Measurements from ENCODE around the gene FERMT2. TPM values are rescaled to one million over a fixed set of nuclear protein-coding genes. Genes with fewer than 3 reads are reported as not detected.

The FERMT2 gene
- total RNA-seq, 4 donors from 2014 or later: 98.2 to 201 (median 180) TPM

GRCh38 chr14:52917735-52918134, 33.1 kb downstream of the FERMT2 start:
- intact Hi-C loops (cut with DNase I; ENCODE audit: low total_unique reads): no loop called here
- H3K27ac ChIP-seq: peak overlapping the region; percentile 30 to 68
- no peak overlapping the region for H3K4me3 ChIP-seq
- H3K36me3 ChIP-seq: no peaks in the 10 kb centered on the region
- DNase-seq: no peak
- TF ChIP-seq CTCF (IDR thresholded peaks at IDR 0.05): no peak
- TF ChIP-seq POLR2A (IDR thresholded peaks at IDR 0.05): no peak
- no peaks in the 10 kb centered on the region for H3K9me3 ChIP-seq
- peaks cover 15 to 17% of the 10 kb centered on the region in 2 donors for H3K4me1 ChIP-seq
- no peaks in the 10 kb centered on the region for H3K27me3 ChIP-seq

DNA sequence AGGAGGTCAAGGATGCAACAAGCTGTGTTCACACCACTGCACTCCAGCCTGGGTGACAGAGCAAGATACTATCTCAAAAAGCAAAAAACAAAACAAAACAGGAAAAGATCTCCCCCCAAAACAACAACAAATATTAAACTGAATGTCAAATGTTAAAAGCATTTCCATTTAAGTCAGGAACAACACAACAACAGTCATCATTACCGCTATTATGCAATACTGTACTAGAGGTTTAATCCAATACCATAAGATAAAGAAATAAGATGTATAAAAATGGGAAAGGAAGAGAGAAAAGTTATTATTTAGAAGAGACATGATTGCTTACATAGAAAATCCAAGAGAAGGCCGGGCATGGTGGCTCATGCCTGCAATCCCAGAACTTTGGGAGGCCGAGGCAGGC, 36.6 kb downstream of the FERMT2 start:
- no peak for TF ChIP-seq POLR2A (IDR thresholded peaks at IDR 0.05)
- no peaks in the 10 kb centered on the region for H3K9me3 ChIP-seq
- H3K27ac ChIP-seq: no peak overlapping the region
- intact Hi-C loops (cut with DNase I; ENCODE audit: low total_unique reads): no loop called here
- H3K4me1 ChIP-seq: peaks cover 4 to 5% of the 10 kb centered on the region in 2 donors
- no peak overlapping the region for H3K4me3 ChIP-seq
- H3K36me3 ChIP-seq: no peaks in the 10 kb centered on the region
- DNase-seq: no peak
- no peaks in the 10 kb centered on the region for H3K27me3 ChIP-seq

DNA sequence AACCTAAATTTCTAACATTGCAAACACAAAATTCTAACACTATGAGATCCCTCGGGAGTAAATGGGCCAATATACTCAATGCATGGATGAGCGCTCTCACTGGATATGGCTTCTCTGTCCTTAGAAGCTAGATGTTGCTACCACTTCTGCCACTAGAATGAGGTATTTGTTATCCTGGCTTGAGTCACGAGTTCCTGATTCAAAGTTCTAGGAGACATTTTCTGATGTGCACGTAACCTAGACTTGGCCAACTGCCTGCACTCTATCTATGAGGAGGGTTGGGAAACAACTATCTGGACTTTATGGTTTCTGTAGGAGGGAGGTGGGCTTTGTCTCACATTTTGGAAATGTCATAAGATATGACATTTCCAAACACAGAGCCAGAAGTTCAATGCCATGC, 37.6 kb downstream of the FERMT2 start:
- no peaks in the 10 kb centered on the region for H3K9me3 ChIP-seq
- no peak for DNase-seq
- H3K27ac ChIP-seq: no peak overlapping the region
- no peak overlapping the region for H3K4me3 ChIP-seq
- H3K36me3 ChIP-seq: no peaks in the 10 kb centered on the region
- TF ChIP-seq POLR2A (IDR thresholded peaks at IDR 0.05) (no peak), CTCF (IDR thresholded peaks at IDR 0.05) (no peak)
- intact Hi-C loops (cut with DNase I; ENCODE audit: low total_unique reads): no loop called here
- H3K4me1 ChIP-seq: peaks cover 0 to 4% of the 10 kb centered on the region in 2 donors
- H3K27me3 ChIP-seq: no peaks in the 10 kb centered on the region

DNA sequence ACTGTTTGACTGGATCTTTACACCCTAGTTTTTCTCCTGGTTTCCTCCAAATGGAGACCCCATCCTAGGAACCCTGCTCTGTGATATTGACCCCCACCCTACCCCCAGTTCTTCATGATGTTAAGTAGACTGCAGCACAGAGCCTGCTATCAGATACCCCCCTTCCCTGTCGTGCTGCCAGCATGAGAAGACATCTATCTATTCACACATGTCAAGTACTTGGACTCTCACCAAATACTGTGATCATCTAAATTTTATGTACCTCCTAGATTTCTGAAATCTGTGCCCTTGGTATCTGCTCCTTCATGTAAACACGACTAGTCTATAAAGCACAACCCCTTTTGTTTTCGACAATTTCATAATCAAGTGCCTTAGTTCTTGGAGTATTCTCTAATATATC, 38.9 kb downstream of the FERMT2 start:
- Histone ChIP-seq H3K4me3 (no peak overlapping the region), H3K27me3 (no peaks in the 10 kb centered on the region), H3K9me3 (no peaks in the 10 kb centered on the region), H3K36me3 (no peaks in the 10 kb centered on the region), H3K4me1 (peaks cover 0 to 4% of the 10 kb centered on the region in 2 donors), H3K27ac (no peak overlapping the region)
- no peak for TF ChIP-seq POLR2A (IDR thresholded peaks at IDR 0.05)
- TF ChIP-seq CTCF (IDR thresholded peaks at IDR 0.05): no peak
- intact Hi-C loops (cut with DNase I; ENCODE audit: low total_unique reads): no loop called here
- DNase-seq: no peak

GRCh38 chr14:52910572-52910971, 40.3 kb downstream of the FERMT2 start:
- no peak for DNase-seq
- peak overlapping the region; percentile 5 to 57 for H3K27ac ChIP-seq
- H3K27me3 ChIP-seq: no peaks in the 10 kb centered on the region
- no peak overlapping the region for H3K4me3 ChIP-seq
- H3K4me1 ChIP-seq: peaks cover 0 to 4% of the 10 kb centered on the region in 2 donors
- TF ChIP-seq CTCF (IDR thresholded peaks at IDR 0.05) (no peak), POLR2A (IDR thresholded peaks at IDR 0.05) (no peak)
- intact Hi-C loops (cut with DNase I; ENCODE audit: low total_unique reads): no loop called here
- H3K9me3 ChIP-seq: no peaks in the 10 kb centered on the region
- no peaks in the 10 kb centered on the region for H3K36me3 ChIP-seq

DNA sequence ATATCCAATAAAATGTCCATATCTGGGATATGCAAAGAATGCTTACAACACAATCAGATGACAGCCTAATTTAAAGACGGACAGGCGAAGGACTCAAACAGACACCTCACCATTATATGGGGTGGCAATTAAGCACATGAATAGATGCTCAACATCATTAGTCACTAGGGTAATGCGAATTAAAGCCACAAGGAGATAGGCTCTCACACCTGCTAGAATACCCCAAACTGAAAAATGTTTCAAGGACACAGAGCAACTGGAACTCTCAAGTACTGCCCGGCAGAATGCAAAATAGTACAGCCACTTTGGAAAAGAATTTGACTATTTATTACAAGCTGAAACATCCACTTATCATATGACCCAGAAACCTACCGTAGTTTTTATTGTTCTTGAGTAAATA, 42.9 kb downstream of the FERMT2 start:
- no peak for TF ChIP-seq CTCF (IDR thresholded peaks at IDR 0.05)
- no peak for TF ChIP-seq POLR2A (IDR thresholded peaks at IDR 0.05)
- H3K27ac ChIP-seq: no peak overlapping the region
- no peaks in the 10 kb centered on the region for H3K27me3 ChIP-seq
- H3K9me3 ChIP-seq: no peaks in the 10 kb centered on the region
- H3K36me3 ChIP-seq: no peaks in the 10 kb centered on the region
- H3K4me3 ChIP-seq: no peak overlapping the region
- peaks cover 0 to 4% of the 10 kb centered on the region in 2 donors for H3K4me1 ChIP-seq
- DNase-seq: no peak
- intact Hi-C loops (cut with DNase I; ENCODE audit: low total_unique reads): no loop called here

Measured in uterus (tissue), 4 donors.